Panc1 (cell line): Measurements from ENCODE around the gene THG1L. TPM values are rescaled to one million over a fixed set of nuclear protein-coding genes. Genes with fewer than 3 reads are reported as not detected.

Experiments used
- ATAC-seq: fragments of 200-7000 bp; cut with Tn5 transposase; 2 replicates; pipeline ENCODE4 v1.9.1; 2020; ENCODE audit warnings: mild to moderate bottlenecking, moderate library complexity
- BruUV-seq: library from RNA; stranded (reverse); fragments of 400-500 nt; replicated peaks from 2 replicates; lab custom pipeline; 2021; lab: Mats Ljungman, UMichigan
- CTCF ChIA-PET: fragments of 300-600 bp; sonication (Branson Sonifier 250); formaldehyde crosslinking; loops from one replicate; lab custom pipeline; 2022; ENCODE audit warnings: antibody characterized with exemption; lab: Charles Lee
- POLR2A ChIA-PET: fragments of 300-600 bp; sonication (Branson Sonifier 250); formaldehyde crosslinking; loops from one replicate; lab custom pipeline; 2022; ENCODE audit warnings: antibody characterized with exemption; lab: Charles Lee
- DNase-seq: peaks from one replicate; pipeline ENCODE4 v3.0.0-alpha.2; 2010; ENCODE audit warnings: low read depth, low spot score
- H3K27ac ChIP-seq: 2 replicates; pipeline ENCODE4 v1.5.1; 2011; ENCODE audit warnings: mild to moderate bottlenecking, low read length, inconsistent platforms
- H3K27me3 ChIP-seq: fragments of 200-500 bp; sonication (Bioruptor generic); 2 replicates; pipeline ENCODE4 v1.6.0; 2014; ENCODE audit warnings: low read length, inconsistent platforms; ENCODE audit not compliant: control insufficient read depth, insufficient read depth
- H3K36me3 ChIP-seq: fragments of 200-500 bp; sonication (Bioruptor generic); 2 replicates; pipeline ENCODE4 v1.5.1; 2014; ENCODE audit warnings: inconsistent platforms, mild to moderate bottlenecking, low read length, moderate library complexity; ENCODE audit not compliant: control insufficient read depth, insufficient read depth
- H3K4me1 ChIP-seq: 2 replicates; pipeline ENCODE4 v1.5.1; 2011; ENCODE audit warnings: inconsistent platforms, mild to moderate bottlenecking, low read length, moderate library complexity; ENCODE audit not compliant: control insufficient read depth, insufficient read depth
- H3K4me3 ChIP-seq, 2 experiments: 2 replicates each; pipeline ENCODE4 v1.5.1; 2011 to 2012; ENCODE audit warnings: low read depth in 2 of 2, low read length in 2 of 2, mild to moderate bottlenecking in 2 of 2, inconsistent platforms in 1 of 2, moderate library complexity in 1 of 2
- H3K9me3 ChIP-seq: fragments of 200-500 bp; sonication (Bioruptor generic); 2 replicates; pipeline ENCODE4 v1.5.1; 2014; ENCODE audit warnings: low read depth, mild to moderate bottlenecking, inconsistent platforms, low read length, moderate library complexity; ENCODE audit not compliant: control insufficient read depth, insufficient read depth
- POLR2AphosphoS5 ChIP-seq: IDR thresholded peaks from 2 replicates; pipeline ENCODE4 v1.6.1; 2012; ENCODE audit warnings: mild to moderate bottlenecking, low read depth, low read length, moderate library complexity
- SIN3A ChIP-seq: IDR thresholded peaks from 2 replicates; pipeline ENCODE4 v1.6.1; 2012; ENCODE audit warnings: low read depth, mild to moderate bottlenecking, low read length, moderate library complexity, borderline replicate concordance; ENCODE audit not compliant: insufficient read depth
- in situ Hi-C: cut with HindIII; loops from 2 replicates; pipeline ENCODE4 v1.10.0; 2016; ENCODE audit warnings: low sequenced_read_pairs, low pct_unique_long_range_greater_than_20kb
- intact Hi-C: fragments of 100-400 bp; cut with micrococcal nuclease; formaldehyde crosslinking; loops from one replicate; pipeline ENCODE4 v1.10.0; 2022; ENCODE audit not compliant: unreplicated experiment
- total RNA-seq: library from RNA; stranded (reverse); gene quantifications from one replicate; pipeline ENCODE4 v1.2.1, GENCODE V29; 2021; ENCODE audit not compliant: unreplicated experiment
- TF ChIP-seq, protein P1 (sequence below), 2 experiments: IDR thresholded peaks; 2 replicates each; pipeline ENCODE4 v1.6.1; 2011 to 2012; ENCODE audit warnings: low read depth in 2 of 2, control low read depth in 1 of 2, low read length in 1 of 2, mild to moderate bottlenecking in 1 of 2, moderate library complexity in 1 of 2; ENCODE audit not compliant: insufficient read depth in 1 of 2
- TF ChIP-seq, protein P2 (sequence below): fragments of 450-650 bp; IDR thresholded peaks from 2 replicates; pipeline ENCODE4 v1.5.1; 2017; ENCODE audit warnings: mild to moderate bottlenecking

The THG1L gene
- total RNA-seq, 1 experiment from 2014 or later = 15.4 TPM

DNA sequence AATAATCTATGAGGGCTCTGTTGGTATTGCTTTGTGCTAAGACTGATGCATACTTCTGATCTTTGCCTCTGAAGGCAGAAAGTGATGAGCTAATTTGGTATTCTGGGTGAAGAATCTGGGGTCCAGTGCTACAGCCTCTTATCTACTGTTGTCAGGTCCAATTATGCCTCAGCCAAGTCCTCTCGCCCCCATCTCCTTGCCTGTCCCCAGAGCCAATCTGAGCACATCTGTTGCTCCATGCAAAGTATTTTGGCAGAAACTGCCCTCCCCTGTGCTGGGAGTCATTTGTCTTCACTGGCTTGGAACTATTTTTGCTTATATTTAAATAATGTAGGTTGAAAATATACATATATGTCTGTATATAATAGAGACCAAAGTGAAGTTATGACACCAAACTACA, 35.7 kb downstream of the THG1L start:
- in situ Hi-C loops = no loop called here
- CTCF ChIA-PET = no interaction called here
- no TSS peak for BruUV-seq
- Histone ChIP-seq H3K4me3 (no peak overlapping the region), H3K4me1 (no peaks in the 10 kb centered on the region; the same call in 1 of the 2 replicates), H3K27me3 (peaks cover 2% of the 10 kb centered on the region; the same call in 1 of the 2 replicates), H3K9me3 (no peaks in the 10 kb centered on the region), H3K27ac (no peak overlapping the region), H3K36me3 (no peaks in the 10 kb centered on the region)
- TF ChIP-seq, protein P1, sequence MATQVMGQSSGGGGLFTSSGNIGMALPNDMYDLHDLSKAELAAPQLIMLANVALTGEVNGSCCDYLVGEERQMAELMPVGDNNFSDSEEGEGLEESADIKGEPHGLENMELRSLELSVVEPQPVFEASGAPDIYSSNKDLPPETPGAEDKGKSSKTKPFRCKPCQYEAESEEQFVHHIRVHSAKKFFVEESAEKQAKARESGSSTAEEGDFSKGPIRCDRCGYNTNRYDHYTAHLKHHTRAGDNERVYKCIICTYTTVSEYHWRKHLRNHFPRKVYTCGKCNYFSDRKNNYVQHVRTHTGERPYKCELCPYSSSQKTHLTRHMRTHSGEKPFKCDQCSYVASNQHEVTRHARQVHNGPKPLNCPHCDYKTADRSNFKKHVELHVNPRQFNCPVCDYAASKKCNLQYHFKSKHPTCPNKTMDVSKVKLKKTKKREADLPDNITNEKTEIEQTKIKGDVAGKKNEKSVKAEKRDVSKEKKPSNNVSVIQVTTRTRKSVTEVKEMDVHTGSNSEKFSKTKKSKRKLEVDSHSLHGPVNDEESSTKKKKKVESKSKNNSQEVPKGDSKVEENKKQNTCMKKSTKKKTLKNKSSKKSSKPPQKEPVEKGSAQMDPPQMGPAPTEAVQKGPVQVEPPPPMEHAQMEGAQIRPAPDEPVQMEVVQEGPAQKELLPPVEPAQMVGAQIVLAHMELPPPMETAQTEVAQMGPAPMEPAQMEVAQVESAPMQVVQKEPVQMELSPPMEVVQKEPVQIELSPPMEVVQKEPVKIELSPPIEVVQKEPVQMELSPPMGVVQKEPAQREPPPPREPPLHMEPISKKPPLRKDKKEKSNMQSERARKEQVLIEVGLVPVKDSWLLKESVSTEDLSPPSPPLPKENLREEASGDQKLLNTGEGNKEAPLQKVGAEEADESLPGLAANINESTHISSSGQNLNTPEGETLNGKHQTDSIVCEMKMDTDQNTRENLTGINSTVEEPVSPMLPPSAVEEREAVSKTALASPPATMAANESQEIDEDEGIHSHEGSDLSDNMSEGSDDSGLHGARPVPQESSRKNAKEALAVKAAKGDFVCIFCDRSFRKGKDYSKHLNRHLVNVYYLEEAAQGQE (IDR thresholded peaks at IDR 0.05; ENCODE audit: insufficient read depth in 1 of 2, low read depth in 2 of 2, low read length in 1 of 2) = no peak
- no peak for DNase-seq
- ATAC-seq = no peak
- POLR2A ChIA-PET = no interaction called here
- intact Hi-C loops = loop anchor here (10.0 kb wide), 1 partner anchor 228 kb away; no protein-coding TSS in a partner anchor

DNA sequence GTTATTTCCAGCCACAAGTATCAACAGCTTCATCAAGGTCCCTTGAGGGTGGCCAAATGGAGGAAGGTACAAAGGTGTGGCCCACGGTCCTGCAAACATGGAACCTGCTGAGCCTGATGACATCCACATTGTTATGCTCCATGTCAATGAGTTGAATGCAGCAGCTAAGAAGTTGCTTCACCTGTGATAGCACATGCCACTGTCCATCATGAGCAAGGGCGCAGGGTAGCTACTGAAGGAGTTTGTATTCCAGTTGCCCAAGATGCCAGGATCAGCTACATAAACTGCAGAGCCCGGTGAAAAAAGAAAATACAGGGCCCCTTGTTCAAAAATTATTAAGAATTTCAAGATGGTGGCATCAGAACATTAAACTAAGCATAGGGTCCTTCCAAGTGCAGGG, 36.5 kb downstream of the THG1L start:
- Histone ChIP-seq H3K36me3 (no peaks in the 10 kb centered on the region), H3K4me1 (no peaks in the 10 kb centered on the region), H3K9me3 (no peaks in the 10 kb centered on the region), H3K4me3 (no peak overlapping the region), H3K27ac (no peak overlapping the region), H3K27me3 (peaks cover 2% of the 10 kb centered on the region; the same call in 1 of the 2 replicates)
- no peak for ATAC-seq
- ChIA-PET CTCF (no interaction called here), POLR2A (no interaction called here)
- in situ Hi-C loops = no loop called here
- no peak for DNase-seq
- no TSS peak for BruUV-seq
- intact Hi-C loops = loop anchor here (10.0 kb wide), 1 partner anchor 227 kb away; no protein-coding TSS in a partner anchor
- TF ChIP-seq SIN3A = no peak
- TF ChIP-seq, protein P1 (IDR thresholded peaks at IDR 0.05; ENCODE audit: insufficient read depth in 1 of 2, low read depth in 2 of 2, low read length in 1 of 2) = no peak
- no peak for TF ChIP-seq POLR2AphosphoS5

DNA sequence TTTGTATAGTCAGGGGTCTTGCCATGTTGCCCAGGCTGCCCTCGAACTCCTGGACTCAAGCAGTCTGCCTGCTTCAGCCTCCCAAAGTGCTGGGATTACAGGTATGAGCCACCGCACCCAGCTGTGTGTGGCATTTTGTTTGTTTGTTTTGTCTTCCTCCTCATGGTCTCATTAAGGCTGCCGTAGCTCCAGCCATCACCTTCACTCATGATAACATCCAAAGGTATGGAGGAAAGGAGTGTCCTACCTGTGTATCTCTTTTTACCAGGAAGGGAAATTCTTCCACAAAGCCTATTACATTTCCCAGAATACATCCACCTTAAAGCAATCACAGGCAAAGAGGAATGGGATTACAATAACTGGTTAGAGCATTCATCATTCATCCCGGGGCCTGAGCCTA, 39.4 kb downstream of the THG1L start:
- in situ Hi-C loops (no loop called here), intact Hi-C loops (no loop called here)
- Histone ChIP-seq H3K36me3 (no peaks in the 10 kb centered on the region), H3K27ac (no peak overlapping the region), H3K27me3 (peaks cover 2% of the 10 kb centered on the region; the same call in 1 of the 2 replicates), H3K4me3 (no peak overlapping the region), H3K4me1 (no peaks in the 10 kb centered on the region), H3K9me3 (no peaks in the 10 kb centered on the region)
- no TSS peak for BruUV-seq
- CTCF ChIA-PET = no interaction called here
- ATAC-seq (no peak), DNase-seq (no peak)
- no peak for TF ChIP-seq POLR2AphosphoS5
- TF ChIP-seq, protein P2, sequence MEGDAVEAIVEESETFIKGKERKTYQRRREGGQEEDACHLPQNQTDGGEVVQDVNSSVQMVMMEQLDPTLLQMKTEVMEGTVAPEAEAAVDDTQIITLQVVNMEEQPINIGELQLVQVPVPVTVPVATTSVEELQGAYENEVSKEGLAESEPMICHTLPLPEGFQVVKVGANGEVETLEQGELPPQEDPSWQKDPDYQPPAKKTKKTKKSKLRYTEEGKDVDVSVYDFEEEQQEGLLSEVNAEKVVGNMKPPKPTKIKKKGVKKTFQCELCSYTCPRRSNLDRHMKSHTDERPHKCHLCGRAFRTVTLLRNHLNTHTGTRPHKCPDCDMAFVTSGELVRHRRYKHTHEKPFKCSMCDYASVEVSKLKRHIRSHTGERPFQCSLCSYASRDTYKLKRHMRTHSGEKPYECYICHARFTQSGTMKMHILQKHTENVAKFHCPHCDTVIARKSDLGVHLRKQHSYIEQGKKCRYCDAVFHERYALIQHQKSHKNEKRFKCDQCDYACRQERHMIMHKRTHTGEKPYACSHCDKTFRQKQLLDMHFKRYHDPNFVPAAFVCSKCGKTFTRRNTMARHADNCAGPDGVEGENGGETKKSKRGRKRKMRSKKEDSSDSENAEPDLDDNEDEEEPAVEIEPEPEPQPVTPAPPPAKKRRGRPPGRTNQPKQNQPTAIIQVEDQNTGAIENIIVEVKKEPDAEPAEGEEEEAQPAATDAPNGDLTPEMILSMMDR = no peak
- TF ChIP-seq, protein P1 (IDR thresholded peaks at IDR 0.05; ENCODE audit: insufficient read depth in 1 of 2, low read depth in 2 of 2, low read length in 1 of 2) = no peak
- POLR2A ChIA-PET = no interaction called here
